ENCODE results near the gene ITIH3.
"Not testable (repeated sequence)": the region's sequence is repeated elsewhere in the genome, so short reads cannot be mapped to it uniquely, and the experiment has no call there.

Gene ITIH3

DNA sequence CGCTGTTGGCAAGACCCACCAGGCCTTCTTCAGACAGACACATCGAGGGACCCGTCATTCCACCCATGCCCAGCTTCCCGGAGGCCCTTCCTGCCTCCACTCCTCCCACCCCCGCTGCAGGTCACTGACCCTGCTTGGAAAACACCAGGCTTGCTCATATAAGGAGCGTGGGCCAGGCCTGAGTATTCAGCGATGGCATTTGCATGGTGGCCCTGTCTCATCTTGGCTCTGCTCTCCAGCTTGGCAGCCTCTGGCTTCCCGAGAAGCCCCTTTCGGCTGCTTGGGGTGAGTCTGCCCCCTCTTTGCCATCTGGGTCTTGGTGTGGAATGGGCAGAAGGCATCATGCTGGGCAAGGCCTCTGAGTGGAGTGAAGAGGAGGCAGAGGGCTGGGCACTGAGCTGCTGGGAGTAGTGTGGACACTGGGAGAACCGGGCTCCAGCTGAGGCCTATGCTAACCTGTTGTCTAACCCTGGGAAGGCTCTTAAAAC lies at the start of gene ITIH3:
TSS of gene ITIH3 (plus strand) at position 185 of the 488 bp plus-strand sequence. CDS start at position 193, 8 bp downstream.
- no peak for DNase-seq

- DNase-seq, result no peak
These were observed 42.4 kb upstream of the ITIH3 start for GRCh38 chr3:52752045-52752660.

DNA sequence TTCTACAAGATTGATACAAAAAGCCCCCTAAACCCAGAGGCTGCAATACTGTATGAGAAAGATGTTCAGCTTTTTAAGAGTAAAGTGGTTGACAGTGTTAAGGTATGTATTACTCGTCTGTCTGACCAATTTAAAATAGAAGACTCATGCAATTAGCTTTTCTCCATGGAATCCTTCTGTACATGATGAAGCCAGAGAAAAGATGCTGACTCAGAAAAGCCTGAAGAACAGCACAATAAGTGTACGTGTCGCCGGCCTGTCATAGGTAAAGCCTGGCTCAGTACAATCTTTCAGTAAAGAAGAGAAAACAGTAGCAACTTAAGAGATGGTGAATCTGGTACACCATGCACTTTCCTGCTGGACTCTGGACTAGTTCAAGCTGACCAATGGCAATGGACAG lies 40.2 kb upstream of the ITIH3 start:
- no peak for DNase-seq

- no peak for DNase-seq
These were observed 38.5 kb upstream of the ITIH3 start for GRCh38 chr3:52756141-52756540.

DNA sequence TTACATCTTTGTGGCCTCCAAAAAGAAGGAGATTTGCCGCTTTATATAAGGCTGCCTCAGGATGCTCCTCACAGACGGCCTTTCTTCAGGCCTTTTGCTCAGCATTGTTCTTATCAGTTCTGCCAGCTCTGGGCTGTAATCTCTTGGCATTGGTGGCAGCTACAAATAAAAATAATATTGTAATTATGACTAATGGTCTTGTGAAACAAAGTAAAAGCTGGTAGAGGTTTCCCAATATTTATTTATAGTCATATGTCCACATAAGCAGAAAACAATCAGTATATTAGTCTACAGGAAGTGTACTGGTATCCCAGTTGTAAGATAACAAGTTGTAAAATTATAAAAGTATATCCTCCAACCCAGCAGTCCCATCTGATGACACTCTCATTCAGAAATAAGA lies 31.1 kb upstream of the ITIH3 start:
- DNase-seq, result no peak

DNA sequence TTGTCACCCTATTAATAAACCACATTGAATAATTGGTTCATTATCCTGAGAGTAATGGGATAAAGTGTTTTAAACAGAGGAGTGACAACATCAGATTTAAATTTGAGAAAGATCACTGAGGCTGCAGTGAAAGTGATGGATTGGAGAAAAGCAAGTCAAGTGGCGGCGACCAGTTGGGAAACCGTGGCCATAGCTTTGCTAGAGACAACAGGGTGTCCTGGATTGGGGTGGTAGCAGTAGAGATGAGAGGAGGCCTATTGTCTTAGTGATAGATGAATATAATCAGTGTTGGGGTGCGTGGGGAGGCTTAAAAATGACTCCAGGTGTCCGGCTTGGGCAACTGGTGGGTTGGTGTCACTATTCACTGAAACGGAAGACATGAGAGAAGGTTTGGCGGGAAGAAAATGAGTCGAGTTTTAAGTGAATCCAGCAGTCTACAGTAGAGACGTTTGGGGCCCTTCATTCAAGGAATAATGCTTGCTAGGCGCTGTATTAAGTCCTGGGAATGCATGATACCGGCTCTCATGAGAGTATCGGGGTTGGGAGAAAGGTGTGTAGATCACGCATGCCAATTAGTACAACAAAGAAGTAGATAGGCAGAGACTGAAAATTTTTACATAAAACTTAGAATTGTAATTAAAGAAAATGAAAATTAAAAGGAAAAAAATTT lies 24.7 kb upstream of the ITIH3 start:
- DNase-seq, result no peak

- DNase-seq, result peak; percentile 93
These were observed 23.9 kb upstream of the ITIH3 start, which contains the start of gene NEK4 for GRCh38 chr3:52770496-52771333. NEK4 (minus strand) TSS chr3:52770940; CDS start chr3:52770746, 194 bp downstream.

DNA sequence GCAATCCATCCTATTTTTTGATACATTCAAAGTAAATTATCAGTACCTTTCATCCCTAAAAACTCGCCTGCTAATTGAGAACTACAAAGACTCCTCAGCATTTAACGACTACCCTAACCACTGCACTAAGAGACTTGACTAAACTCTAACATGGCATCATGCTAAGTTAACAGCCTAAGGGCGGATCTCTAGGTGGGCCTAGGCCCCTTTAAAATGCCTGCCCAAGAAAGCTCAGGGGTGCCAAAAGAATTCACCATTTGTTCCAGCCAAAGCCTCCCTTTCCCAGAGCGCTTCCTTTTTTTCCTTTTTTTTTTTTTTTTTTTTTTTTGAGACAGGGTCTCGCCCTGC lies 23.3 kb upstream of the ITIH3 start:
- DNase-seq, result no peak

DNA sequence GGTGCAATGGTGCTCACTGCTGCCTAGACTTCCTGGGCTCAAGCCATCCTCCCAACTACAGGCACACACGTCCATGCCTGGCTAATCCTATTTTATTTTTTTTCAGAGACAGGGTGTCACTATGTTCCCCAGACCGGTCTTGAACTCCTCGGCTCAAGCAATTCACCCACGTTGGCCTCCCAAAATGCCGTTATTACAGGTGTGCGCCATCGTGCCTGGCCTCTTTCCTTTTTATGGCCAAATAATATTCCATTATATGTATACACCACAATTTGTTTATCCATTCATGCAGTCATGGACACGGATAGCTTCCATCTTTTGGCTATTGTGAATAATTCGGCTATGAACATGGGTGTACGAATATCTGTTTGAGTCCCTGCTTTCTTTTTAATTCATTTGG lies 22.9 kb upstream of the ITIH3 start:
- DNase-seq, result no peak

- DNase-seq, result peak; percentile 47
These were observed 21.1 kb upstream of the ITIH3 start for GRCh38 chr3:52773361-52774065.

DNA sequence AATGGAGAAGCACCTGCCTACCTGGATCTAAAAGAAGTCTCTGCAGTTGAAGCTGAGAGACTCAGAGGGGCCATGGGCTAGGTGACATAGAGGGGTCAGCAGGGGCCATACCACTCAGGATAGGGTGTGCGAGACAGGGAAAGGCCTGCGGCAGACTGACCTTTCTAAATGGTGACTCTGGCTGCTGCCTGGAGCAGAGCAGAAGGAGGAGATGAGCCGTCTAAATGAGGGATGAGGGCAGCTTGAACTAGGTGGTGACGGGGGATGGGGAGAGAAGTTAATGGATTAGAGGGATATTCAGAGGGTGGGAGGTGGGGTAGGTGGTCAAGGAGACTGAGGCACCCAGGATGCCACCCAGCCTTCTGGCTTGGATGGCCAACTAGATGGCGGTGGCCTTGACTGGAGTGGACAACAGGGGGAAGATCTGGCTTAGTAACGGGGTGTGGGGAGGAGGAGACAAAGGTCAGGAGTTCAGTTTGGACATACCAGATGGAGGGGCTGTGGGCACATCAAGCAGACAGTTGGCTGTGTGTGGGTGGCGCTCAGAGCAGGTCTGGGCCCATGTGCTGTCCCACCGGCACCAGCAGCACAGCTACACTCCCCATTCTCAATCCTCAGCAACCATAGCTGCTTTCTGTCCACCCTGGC lies 20.4 kb upstream of the ITIH3 start:
- DNase-seq, result no peak

GRCh38 chr3:52774901-52775864 lies 19.4 kb upstream of the ITIH3 start:
- peak; percentile 56 for DNase-seq

DNA sequence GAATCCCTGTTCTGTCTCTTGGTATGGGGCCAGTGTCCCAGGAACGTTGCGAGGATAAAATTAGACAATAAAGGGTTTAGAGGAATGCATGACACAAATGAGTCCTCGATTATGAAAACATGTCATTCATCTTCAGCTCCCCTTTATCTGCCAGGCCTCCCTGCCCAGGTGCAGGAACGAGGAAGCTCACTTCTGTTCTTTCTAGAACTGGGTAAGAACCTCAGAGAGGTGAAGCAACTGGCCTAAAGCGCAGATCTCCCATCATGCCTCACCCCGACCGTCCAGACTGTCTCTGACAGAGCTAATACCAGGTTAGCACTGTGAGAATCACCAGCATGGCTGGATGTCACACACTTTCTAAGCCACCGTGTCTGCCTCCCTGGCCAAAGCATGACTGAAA lies 18.7 kb upstream of the ITIH3 start:
- DNase-seq, result peak; percentile 33

DNA sequence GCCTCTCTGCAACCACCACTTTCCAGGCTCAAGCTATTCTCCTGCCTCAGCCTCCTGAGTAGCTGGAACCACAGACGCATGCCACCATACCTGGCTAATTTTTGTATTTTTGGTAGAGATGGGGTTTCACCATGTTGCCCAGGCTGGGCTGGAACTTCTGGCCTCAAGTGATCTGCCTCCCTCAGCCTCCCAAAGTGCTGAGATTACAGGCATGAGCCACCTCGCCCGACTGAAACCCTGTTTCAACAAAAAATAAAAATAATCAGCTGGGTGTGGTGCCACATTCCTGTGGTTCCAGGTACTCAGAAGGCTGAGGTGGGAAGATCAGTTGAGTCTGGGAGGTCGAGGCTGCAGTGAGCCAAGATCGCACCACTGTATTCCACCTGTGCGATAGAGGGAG lies 18.1 kb upstream of the ITIH3 start:
- DNase-seq, result not testable (repeated sequence)

- peak; percentile 55 for DNase-seq
These were observed 17.3 kb upstream of the ITIH3 start, which contains the start of gene ITIH1 for GRCh38 chr3:52777127-52777958. ITIH1 (plus strand) TSS chr3:52777599; CDS start chr3:52777616, 17 bp downstream.

DNA sequence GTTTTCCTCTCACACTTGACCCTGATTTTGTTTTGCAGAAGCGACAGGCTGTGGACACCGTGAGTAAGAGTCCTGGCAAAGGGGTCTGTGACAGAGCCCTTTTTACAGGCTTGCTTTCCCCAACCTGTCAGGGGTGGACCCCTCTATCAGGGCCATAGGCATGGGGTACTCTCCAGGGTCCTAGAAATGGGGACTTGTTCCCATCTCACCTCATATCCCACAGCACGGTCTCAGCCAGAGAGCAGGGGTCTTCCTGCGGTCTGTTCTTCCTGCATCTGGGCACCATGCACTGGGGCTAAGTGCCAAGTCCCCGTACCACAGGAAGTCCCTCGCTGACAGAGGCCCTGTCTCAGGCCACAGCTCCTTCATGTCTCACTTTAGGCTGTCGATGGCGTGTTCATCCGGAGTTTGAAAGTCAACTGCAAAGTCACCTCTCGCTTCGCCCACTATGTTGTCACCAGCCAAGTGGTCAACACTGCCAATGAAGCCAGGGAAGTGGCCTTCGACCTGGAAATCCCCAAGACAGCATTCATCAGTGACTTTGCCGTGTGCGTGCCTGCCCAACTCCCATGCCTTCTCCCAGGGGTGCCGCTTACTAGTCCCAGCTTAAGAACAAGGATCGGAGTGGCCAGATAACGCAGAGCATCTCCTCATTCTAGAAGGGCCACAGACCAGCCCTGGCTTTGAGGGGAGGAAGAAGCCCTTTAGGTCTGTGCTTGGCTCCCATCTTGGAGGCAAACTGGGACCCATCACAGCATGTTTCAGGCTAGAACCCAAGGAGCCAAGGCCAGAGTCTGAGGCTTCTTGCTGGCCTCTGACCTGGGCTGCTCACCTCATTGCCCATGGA lies 16.4 kb upstream of the ITIH3 start:
- DNase-seq, result peak; percentile 36

- peak; percentile 28 for DNase-seq
These were observed 15.4 kb upstream of the ITIH3 start for GRCh38 chr3:52779011-52779836.

Measured in activated effector memory CD4-positive, alpha-beta T cell treated with anti-CD3 and anti-CD28 coated beads, Interleukin-2, amount 50 U/mL, for 16 hours (primary cell).